ENCODE data around the gene SHROOM3.
"Not testable (repeated sequence)": the region's sequence is repeated elsewhere in the genome, so short reads cannot be mapped to it uniquely, and the experiment has no call there.

Gene SHROOM3

DNA sequence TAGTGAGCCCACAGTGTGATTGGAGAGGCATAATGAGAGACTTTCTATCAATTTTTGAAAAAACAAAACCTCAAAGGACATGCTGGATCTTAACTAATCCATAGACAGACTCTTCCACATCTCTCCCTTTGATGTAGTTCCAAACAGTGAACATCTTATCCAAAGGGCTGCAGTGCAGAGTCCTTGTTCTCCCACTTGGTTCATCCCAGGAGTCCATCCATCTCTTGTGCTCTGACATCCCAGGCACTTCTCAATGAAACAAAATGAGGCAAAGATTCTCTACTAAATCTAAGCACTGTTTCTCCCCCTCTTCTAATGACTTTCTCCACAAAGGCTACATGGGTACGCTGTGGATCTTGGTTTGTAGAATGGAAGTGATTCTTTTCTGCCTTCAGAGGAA lies 8.3 kb downstream of the SHROOM3 start:
- DNase-seq (ENCODE audit: low read depth in 1 of 2, low spot score in 1 of 2) = no peak

- no peak for DNase-seq (ENCODE audit: low read depth in 1 of 2, low spot score in 1 of 2)
Observed at GRCh38 chr4:76445911-76446310, 10.9 kb downstream of the SHROOM3 start.

- no peak for DNase-seq (ENCODE audit: low read depth in 1 of 2, low spot score in 1 of 2)
Observed at GRCh38 chr4:76447393-76447851, 12.4 kb downstream of the SHROOM3 start.

DNA sequence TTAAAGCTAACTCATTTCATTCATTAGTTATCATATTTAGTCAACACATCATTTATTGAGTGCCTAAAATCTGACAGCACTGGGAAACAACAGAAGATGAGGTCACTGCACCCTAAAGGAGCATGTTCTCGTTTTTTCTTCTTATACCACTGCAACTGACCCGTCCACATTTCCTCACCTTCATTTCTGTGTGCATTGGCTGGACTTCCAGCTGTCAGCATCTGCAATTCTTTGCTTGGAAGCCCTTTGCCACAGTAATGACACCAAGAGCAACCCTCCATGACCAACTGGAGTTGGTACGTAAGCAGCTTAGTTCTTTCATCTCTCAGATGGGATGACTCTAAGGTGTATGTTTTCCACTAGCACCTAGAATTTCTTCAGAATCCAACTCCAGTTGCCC lies 13.2 kb downstream of the SHROOM3 start:
- DNase-seq (ENCODE audit: low read depth in 1 of 2, low spot score in 1 of 2) = no peak

GRCh38 chr4:76449362-76449767 lies 14.3 kb downstream of the SHROOM3 start:
- no peak for DNase-seq (ENCODE audit: low read depth in 1 of 2, low spot score in 1 of 2)

GRCh38 chr4:76449833-76450232 lies 14.8 kb downstream of the SHROOM3 start:
- no peak for DNase-seq (ENCODE audit: low read depth in 1 of 2, low spot score in 1 of 2)

DNA sequence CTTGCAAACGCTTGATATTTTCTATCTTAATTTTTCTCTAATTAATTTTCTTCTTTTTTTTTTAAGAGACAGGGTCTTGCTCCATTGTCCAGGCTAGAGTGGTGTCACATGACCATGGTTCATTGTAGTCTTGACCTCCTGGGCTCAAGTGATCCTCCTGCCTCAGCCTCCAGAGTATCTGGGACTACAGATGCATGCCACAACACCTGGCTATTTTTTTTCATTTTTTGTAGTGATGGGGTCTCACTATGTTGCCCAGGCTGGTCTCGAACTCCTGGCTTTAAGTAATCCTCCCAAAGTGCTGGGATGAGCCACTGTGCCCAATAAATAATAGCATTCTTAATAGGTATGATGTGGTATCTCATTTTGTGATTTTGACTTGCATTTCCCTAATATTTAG lies 18.2 kb downstream of the SHROOM3 start:
- no peak for DNase-seq (ENCODE audit: low read depth in 1 of 2, low spot score in 1 of 2)

DNA sequence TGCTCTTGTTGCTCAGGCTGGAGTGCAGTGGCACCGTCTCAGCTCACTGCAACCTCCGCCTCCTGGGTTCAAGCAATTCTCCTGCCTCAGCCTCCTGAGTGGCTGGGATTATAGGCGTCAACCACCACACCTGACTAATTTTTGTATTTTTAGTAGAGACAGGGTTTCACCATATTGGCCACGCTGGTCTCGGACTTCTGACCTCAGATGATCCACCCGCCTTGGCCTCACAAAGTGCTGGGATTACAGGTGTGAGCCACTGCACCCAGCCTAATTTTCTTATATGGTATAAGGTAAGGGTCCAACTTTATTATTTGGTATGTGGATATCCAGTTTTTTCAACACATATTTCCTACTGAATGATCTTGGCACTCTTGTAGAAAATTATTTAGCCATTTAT lies 19.0 kb downstream of the SHROOM3 start:
- DNase-seq (ENCODE audit: low read depth in 1 of 2, low spot score in 1 of 2) = not testable (repeated sequence)

GRCh38 chr4:76457885-76458284 lies 22.9 kb downstream of the SHROOM3 start:
- no peak for DNase-seq (ENCODE audit: low read depth in 1 of 2, low spot score in 1 of 2)

DNA sequence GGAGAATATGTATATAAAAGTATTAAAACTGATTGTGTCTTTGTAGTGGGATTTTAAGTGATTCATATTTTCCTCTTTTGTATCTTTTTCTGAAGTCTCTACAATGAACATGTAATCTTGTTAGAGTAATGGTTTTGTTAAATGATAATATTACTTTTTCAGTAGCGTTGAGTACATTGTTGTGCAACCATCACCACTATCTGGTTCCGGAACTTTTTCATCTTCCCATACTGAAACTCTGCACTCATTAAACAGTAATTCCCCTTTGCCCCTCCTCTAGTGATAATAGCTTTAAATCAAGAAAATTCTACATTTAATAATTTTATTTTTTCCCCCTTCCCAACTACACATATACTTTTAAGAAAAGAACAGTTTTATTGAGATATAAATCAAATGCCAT lies 23.3 kb downstream of the SHROOM3 start:
- DNase-seq (ENCODE audit: low read depth in 1 of 2, low spot score in 1 of 2) = no peak

GRCh38 chr4:76458825-76459224 lies 23.8 kb downstream of the SHROOM3 start:
- DNase-seq (ENCODE audit: low read depth in 1 of 2, low spot score in 1 of 2) = no peak

DNA sequence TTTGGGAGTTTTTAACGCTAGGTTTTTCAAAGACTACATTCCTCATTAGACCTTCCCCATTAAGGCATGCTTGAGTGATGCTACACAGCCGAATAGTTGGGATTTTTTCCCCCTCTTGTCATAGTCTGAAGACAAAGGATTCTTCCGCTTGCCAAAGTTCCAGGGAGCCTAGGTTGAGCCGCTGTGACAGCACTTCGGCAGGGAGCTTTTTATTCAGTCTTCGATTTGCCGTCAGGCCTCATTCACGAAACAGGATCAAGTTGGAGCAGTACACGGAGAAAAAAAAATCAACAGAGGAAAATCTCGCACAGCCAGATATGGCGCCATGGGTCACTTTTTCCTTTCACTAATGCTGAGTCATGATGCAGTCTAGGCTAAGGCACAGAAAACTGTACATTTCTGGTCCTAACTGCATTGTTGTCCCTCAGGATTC lies 24.3 kb downstream of the SHROOM3 start:
- DNase-seq (ENCODE audit: low read depth in 1 of 2, low spot score in 1 of 2) = no peak

DNA sequence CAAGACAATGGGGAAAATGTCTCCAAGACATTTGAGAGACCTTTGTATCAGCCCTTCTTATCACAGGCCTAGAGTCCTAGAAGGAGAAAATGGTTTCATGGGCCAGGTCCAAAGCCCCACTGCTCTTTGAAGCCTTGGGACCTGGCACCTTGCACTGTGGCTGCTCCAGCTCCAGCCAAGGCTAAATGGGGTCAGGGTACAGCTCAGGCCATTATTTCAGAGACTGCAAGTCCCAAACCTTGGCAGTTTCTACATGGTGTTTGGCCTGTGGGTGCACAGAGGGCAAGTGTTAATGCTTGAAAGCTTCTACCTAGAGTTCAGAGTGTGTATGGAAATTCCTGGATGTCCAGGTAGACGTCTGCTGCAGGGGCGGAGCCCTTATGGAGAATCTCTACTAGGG lies 28.5 kb downstream of the SHROOM3 start:
- DNase-seq (ENCODE audit: low read depth in 1 of 2, low spot score in 1 of 2) = no peak

DNA sequence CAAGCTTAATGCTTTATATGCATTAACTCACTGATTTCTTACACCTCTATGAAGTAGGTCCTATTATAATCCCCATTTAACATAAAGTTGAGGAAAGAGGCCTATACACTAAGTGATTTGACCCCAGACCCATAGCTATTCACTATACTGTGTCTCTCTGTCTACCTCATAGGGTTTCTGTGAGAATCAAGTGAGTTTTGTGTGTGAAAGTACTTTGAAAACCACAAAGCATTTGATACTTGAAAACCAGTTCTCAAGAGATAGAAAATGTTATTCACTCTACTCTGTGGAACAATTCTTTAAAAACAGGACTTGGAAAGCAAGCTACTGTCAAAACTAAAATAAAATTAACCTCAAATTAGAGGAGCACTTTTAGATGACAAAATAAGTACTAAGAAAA lies 35.0 kb downstream of the SHROOM3 start:
- DNase-seq (ENCODE audit: low read depth in 1 of 2, low spot score in 1 of 2) = no peak

GRCh38 chr4:76470532-76470931 lies 35.5 kb downstream of the SHROOM3 start:
- DNase-seq (ENCODE audit: low read depth in 1 of 2, low spot score in 1 of 2) = no peak

DNA sequence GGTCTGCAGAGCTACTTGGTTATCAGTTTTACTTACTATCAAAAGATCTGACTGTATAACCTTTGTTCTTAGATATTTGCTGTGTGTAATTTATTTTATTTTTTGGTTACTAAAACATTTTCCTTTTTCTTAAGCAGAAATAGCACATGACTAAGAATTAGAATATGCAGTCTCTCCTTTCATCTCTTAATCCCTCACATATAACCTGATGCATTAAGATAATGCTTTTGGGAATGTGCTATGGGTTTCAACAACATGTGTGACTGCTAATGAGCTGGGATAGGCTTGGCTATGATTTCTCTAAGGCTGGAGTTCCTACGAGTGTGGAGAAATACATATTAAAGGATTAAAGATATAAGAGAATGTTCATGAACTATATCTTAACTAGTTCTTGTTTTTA lies 41.5 kb downstream of the SHROOM3 start:
- DNase-seq (ENCODE audit: low read depth in 1 of 2, low spot score in 1 of 2) = no peak

DNA sequence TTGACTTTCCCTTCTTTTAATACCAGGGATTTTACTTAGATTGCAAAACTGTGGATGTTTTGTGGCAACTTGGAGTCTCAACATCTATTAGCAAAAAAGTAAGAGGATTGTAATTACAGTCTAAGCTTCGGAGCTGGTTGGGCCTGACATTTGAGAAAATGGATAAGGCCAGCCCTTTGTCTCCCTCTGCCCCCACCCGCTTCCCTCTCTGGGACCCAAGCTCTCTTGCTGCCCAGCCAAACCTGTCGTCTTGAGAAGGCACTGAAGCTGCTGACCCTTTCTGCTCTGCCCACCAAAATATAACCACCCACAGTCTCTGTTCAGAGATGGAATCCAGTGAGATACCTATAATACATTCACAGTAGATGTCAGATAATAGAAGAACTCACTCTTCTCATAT lies 49.6 kb downstream of the SHROOM3 start:
- no peak for DNase-seq (ENCODE audit: low read depth in 1 of 2, low spot score in 1 of 2)

GRCh38 chr4:76485450-76485849 lies 50.4 kb downstream of the SHROOM3 start:
- no peak for DNase-seq (ENCODE audit: low read depth in 1 of 2, low spot score in 1 of 2)

- DNase-seq (ENCODE audit: low read depth in 1 of 2, low spot score in 1 of 2) = no peak
Observed at GRCh38 chr4:76486588-76487276, 51.7 kb downstream of the SHROOM3 start.

GRCh38 chr4:76487621-76488020 lies 52.6 kb downstream of the SHROOM3 start:
- DNase-seq (ENCODE audit: low read depth in 1 of 2, low spot score in 1 of 2) = no peak

DNA sequence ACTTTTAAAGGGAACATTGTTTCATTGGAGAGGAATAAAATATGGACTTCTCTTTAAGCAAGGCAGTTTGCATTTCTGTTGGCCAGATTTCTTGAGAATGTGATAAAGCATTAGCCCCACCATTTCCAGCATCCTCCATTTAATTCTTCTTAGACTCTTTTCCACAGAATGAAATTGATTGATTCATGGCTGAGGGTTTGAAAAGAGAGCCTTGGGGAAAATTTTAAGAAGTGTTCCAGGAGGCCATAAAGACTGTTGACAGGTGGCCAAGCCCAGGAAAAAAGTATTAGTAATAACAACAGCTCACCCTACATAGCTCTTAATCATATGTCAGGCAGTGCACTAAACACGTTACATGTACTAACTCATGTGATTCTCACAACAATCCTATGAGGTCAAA lies 53.4 kb downstream of the SHROOM3 start:
- DNase-seq (ENCODE audit: low read depth in 1 of 2, low spot score in 1 of 2) = no peak

DNA sequence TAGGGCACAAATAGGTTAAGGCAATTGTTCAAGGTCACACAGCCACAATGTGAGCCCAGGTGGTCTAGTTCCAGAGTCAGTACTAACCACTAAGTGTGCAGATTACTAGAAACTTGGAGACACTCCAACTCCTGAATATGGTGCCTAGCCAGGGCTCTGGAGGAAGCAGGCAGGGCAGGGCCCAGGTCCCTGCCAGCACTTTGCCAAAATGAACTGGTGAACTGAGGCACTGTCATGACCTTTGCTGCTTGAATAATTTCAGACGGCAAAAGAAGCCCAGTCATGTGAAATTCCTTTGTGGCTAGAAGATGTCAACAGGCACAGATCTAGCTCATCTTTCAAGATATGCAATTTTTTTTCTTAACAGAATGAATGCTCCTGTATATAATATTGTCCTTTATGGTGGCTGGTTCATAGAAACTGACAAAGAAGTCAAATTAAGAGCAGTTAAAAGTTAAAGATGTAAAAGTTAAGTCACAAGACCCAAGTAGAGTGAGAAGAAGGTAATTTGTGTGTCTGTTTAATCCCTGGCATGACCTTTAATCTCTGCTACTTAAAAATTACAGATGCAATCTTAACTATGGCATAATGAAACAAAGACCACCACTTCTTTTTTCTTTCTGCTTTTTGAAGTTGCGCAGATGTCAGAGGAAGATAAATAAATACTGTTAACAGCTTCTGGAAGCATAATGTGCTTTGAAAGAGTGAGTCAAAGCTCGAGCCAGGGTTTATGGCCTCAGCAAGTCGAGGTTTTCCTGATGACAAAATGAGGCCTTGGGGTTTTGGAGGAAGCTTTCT lies 54.1 kb downstream of the SHROOM3 start:
- no peak for DNase-seq (ENCODE audit: low read depth in 1 of 2, low spot score in 1 of 2)
